ENCODE measurements around the gene RNF150.
A peak's percentile ranks its signal among the peaks of the same experiment; 100 is the strongest.

RNF150 gene

GRCh38 chr4:141019768-141020167, 113.5 kb downstream of the RNF150 start:
- TF ChIP-seq CTCF (conservative IDR thresholded peaks at IDR 0.05; ENCODE audit: low read length) = no peak
- H3K4me3 ChIP-seq (ENCODE audit: low read length) = no peak overlapping the region
- no peak for DNase-seq (ENCODE audit: low read depth)

GRCh38 chr4:141016117-141016798, 117.0 kb downstream of the RNF150 start:
- no peak overlapping the region for H3K4me3 ChIP-seq (ENCODE audit: low read length)
- TF ChIP-seq CTCF (conservative IDR thresholded peaks at IDR 0.05; ENCODE audit: low read length) = no peak
- DNase-seq (ENCODE audit: low read depth) = no peak

- no peak for TF ChIP-seq CTCF (conservative IDR thresholded peaks at IDR 0.05; ENCODE audit: low read length)
- DNase-seq (ENCODE audit: low read depth) = no peak
- no peak overlapping the region for H3K4me3 ChIP-seq (ENCODE audit: low read length)
Measured at GRCh38 chr4:141013899-141014298, 119.4 kb downstream of the RNF150 start.

- TF ChIP-seq CTCF (conservative IDR thresholded peaks at IDR 0.05; ENCODE audit: low read length) = no peak
- peak; percentile 12 for DNase-seq (ENCODE audit: low read depth)
- no peak overlapping the region for H3K4me3 ChIP-seq (ENCODE audit: low read length)
Measured at GRCh38 chr4:141011901-141012315, 121.4 kb downstream of the RNF150 start.

GRCh38 chr4:141009931-141010330, 123.3 kb downstream of the RNF150 start:
- DNase-seq (ENCODE audit: low read depth) = no peak
- TF ChIP-seq CTCF (conservative IDR thresholded peaks at IDR 0.05; ENCODE audit: low read length) = no peak
- H3K4me3 ChIP-seq (ENCODE audit: low read length) = no peak overlapping the region

- no peak for DNase-seq (ENCODE audit: low read depth)
- TF ChIP-seq CTCF (conservative IDR thresholded peaks at IDR 0.05; ENCODE audit: low read length) = no peak
- no peak overlapping the region for H3K4me3 ChIP-seq (ENCODE audit: low read length)
Measured at GRCh38 chr4:141009129-141009528, 124.1 kb downstream of the RNF150 start.

GRCh38 chr4:141006242-141006802, 126.9 kb downstream of the RNF150 start:
- no peak for DNase-seq (ENCODE audit: low read depth)
- TF ChIP-seq CTCF (conservative IDR thresholded peaks at IDR 0.05; ENCODE audit: low read length) = no peak
- H3K4me3 ChIP-seq (ENCODE audit: low read length) = no peak overlapping the region

All from AG10803 (cell line).